WTC11 (cell line): ENCODE measurements around the gene KLHDC4. TPM values are rescaled to one million over a fixed set of nuclear protein-coding genes. Genes with fewer than 3 reads are reported as not detected.

Source experiments
- ATAC-seq: fragments of 200-7000 bp; cut with Tn5 transposase; 2 replicates; pipeline ENCODE4 v1.10.0; 2021; ENCODE audit warnings: mild to moderate bottlenecking, moderate library complexity
- CTCF ChIA-PET: fragments of 300-600 bp; sonication (Branson Sonifier 250); formaldehyde crosslinking; loops from one replicate; lab custom pipeline; 2021; ENCODE audit warnings: antibody characterized with exemption; lab: Charles Lee
- POLR2A ChIA-PET: fragments of 350-600 bp; sonication (Branson Sonifier 250); formaldehyde crosslinking; loops from one replicate; lab custom pipeline; 2021; ENCODE audit warnings: antibody characterized with exemption; lab: Charles Lee
- DNase-seq: peaks from one replicate; pipeline ENCODE4 v3.0.0; 2021; ENCODE audit warnings: low spot score
- H3K27ac Mint-ChIP-seq: 2 replicates; pipeline ENCODE4 v1.8.0; 2021; ENCODE audit warnings: mixed read lengths
- H3K27me3 Mint-ChIP-seq: 2 replicates; pipeline ENCODE4 v1.8.0; 2021; ENCODE audit warnings: low read depth, mild to moderate bottlenecking, moderate library complexity, mixed read lengths
- H3K36me3 Mint-ChIP-seq: 2 replicates; pipeline ENCODE4 v1.8.0; 2021; ENCODE audit warnings: mixed read lengths
- H3K4me1 Mint-ChIP-seq: 2 replicates; pipeline ENCODE4 v1.8.0; 2022; ENCODE audit warnings: mixed read lengths
- H3K4me3 Mint-ChIP-seq: 2 replicates; pipeline ENCODE4 v1.8.0; 2021; ENCODE audit warnings: mild to moderate bottlenecking, moderate library complexity, mixed read lengths
- H3K9me3 Mint-ChIP-seq: 2 replicates; pipeline ENCODE4 v1.8.0; 2021; ENCODE audit warnings: mixed read lengths
- CBFB ChIP-seq: sonication (generic); formaldehyde crosslinking; IDR thresholded peaks from 2 replicates; pipeline ENCODE4 v1.8.1; 2022; ENCODE audit warnings: mild to moderate bottlenecking, low read depth, missing genetic modification reagents
- CREM ChIP-seq: sonication (generic); formaldehyde crosslinking; IDR thresholded peaks from 2 replicates; pipeline ENCODE4 v1.8.1; 2022; ENCODE audit warnings: mild to moderate bottlenecking, missing genetic modification reagents, moderate library complexity
- FOXJ3 ChIP-seq: sonication (generic); formaldehyde crosslinking; IDR thresholded peaks from 2 replicates; pipeline ENCODE4 v1.9.0; 2021; ENCODE audit warnings: missing genetic modification reagents, mild to moderate bottlenecking, borderline replicate concordance
- FOXK1 ChIP-seq: sonication (generic); formaldehyde crosslinking; IDR thresholded peaks from 2 replicates; pipeline ENCODE4 v1.8.0; 2022; ENCODE audit warnings: mild to moderate bottlenecking, moderate library complexity, missing genetic modification reagents
- GRHL2 ChIP-seq: fragments of 250-450 bp; sonication (Bioruptor Pico); IDR thresholded peaks from 2 replicates; pipeline ENCODE4 v1.8.0; 2022; ENCODE audit warnings: mild to moderate bottlenecking, moderate library complexity; ENCODE audit not compliant: insufficient replicate concordance, severe bottlenecking
- HMGA2 ChIP-seq: fragments of 250-450 bp; sonication (Bioruptor Pico); IDR thresholded peaks from 2 replicates; pipeline ENCODE4 v1.4.0; 2021; ENCODE audit warnings: mild to moderate bottlenecking, moderate library complexity
- NFE2L1 ChIP-seq: sonication (generic); formaldehyde crosslinking; IDR thresholded peaks from 2 replicates; pipeline ENCODE4 v1.8.1; 2023; ENCODE audit warnings: missing genetic modification reagents
- SMAD3 ChIP-seq: sonication (generic); formaldehyde crosslinking; IDR thresholded peaks from 2 replicates; pipeline ENCODE4 v1.8.0; 2022; ENCODE audit warnings: missing genetic modification reagents, mild to moderate bottlenecking, borderline replicate concordance
- TCF7 ChIP-seq: sonication (generic); formaldehyde crosslinking; IDR thresholded peaks from 2 replicates; pipeline ENCODE4 v1.8.0; 2022; ENCODE audit warnings: mild to moderate bottlenecking, low read depth, missing genetic modification reagents, moderate library complexity
- ZNF232 ChIP-seq: sonication (generic); formaldehyde crosslinking; IDR thresholded peaks from 2 replicates; pipeline ENCODE4 v1.8.0; 2022; ENCODE audit warnings: mild to moderate bottlenecking, missing genetic modification reagents
- ZNF263 ChIP-seq: sonication (generic); formaldehyde crosslinking; IDR thresholded peaks from 2 replicates; pipeline ENCODE4 v1.8.1; 2022; ENCODE audit warnings: low read depth, mild to moderate bottlenecking, moderate library complexity, missing genetic modification reagents
- ZNF423 ChIP-seq: fragments of 250-450 bp; sonication (Bioruptor Pico); IDR thresholded peaks from 2 replicates; pipeline ENCODE4 v2.1.2; 2022; ENCODE audit warnings: mild to moderate bottlenecking, moderate library complexity
- total RNA-seq: library from RNA; stranded (reverse); gene quantifications from 3 replicates; pipeline ENCODE4 v1.2.3, GENCODE V29; 2021
- TF ChIP-seq, protein P1 (sequence below): fragments of 250-450 bp; sonication (Bioruptor Pico); IDR thresholded peaks from 2 replicates; pipeline ENCODE4 v1.9.0; 2021; ENCODE audit warnings: mild to moderate bottlenecking
- TF ChIP-seq, protein P2 (sequence below): sonication (generic); formaldehyde crosslinking; IDR thresholded peaks from 2 replicates; pipeline ENCODE4 v1.8.0; 2022; ENCODE audit warnings: mild to moderate bottlenecking, missing genetic modification reagents
- TF ChIP-seq, protein P3 (sequence below): fragments of 250-450 bp; sonication (Bioruptor Pico); IDR thresholded peaks from 2 replicates; pipeline ENCODE4 v2.1.2; 2022; ENCODE audit warnings: mild to moderate bottlenecking, moderate library complexity
- TF ChIP-seq, protein P4 (sequence below): sonication (generic); formaldehyde crosslinking; conservative IDR thresholded peaks from 2 replicates; pipeline ENCODE4 v1.8.1; 2023; ENCODE audit warnings: mild to moderate bottlenecking, low read depth, missing genetic modification reagents, moderate library complexity
- TF ChIP-seq, protein P5 (sequence below): sonication (generic); formaldehyde crosslinking; IDR thresholded peaks from 2 replicates; pipeline ENCODE4 v1.8.1; 2023; ENCODE audit warnings: mild to moderate bottlenecking, missing genetic modification reagents
- TF ChIP-seq, protein P6 (sequence below): sonication (generic); formaldehyde crosslinking; IDR thresholded peaks from 2 replicates; pipeline ENCODE4 v1.8.1; 2022; ENCODE audit warnings: low read depth, mild to moderate bottlenecking, moderate library complexity, missing genetic modification reagents, borderline replicate concordance
- TF ChIP-seq, protein P7 (sequence below): fragments of 250-450 bp; sonication (Bioruptor Pico); IDR thresholded peaks from 2 replicates; pipeline ENCODE4 v1.8.0; 2021; ENCODE audit warnings: mild to moderate bottlenecking
- TF ChIP-seq, protein P8 (sequence below): sonication (generic); formaldehyde crosslinking; IDR thresholded peaks from 2 replicates; pipeline ENCODE4 v1.8.1; 2023; ENCODE audit warnings: mild to moderate bottlenecking, missing genetic modification reagents, borderline replicate concordance

KLHDC4 gene
- total RNA-seq, 1 experiment from 2014 or later = 63.6 TPM

DNA sequence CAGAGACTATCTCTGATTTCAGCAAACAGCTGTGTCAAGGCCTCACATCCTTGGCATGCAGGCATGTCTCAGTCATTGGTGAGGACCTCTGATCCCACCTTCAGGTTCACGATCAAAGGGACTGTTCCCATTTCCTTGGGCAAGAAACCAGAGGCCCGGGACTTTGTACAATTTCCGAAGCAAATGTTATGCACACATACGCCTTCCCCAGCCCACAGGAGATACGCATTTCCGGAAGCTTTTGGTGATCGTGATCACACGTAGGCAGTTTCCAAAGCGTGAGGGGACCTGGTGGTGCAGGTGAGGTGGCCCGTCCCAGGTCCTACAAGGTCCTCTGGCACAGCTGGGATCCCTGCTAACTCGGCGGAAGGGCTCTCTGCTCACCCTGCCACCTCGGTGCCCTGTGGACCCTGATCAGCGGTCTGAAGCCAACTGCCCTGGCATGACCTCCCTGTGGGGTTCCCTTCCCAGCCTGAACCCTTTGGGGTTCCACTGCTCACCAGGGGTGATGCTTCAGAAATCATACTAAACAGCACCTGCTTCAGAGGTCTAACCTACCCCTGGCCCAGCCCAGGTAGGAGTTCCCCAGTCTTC lies 28.8 kb upstream of the KLHDC4 start:
- H3K4me3 Mint-ChIP-seq = no peak overlapping the region
- ATAC-seq (no peak), DNase-seq (no peak)
- no peaks in the 10 kb centered on the region for H3K36me3 Mint-ChIP-seq
- no peak overlapping the region for H3K27ac Mint-ChIP-seq
- H3K9me3 Mint-ChIP-seq = peaks cover 6% of the 10 kb centered on the region; the same call in 1 of the 2 replicates
- no peak for TF ChIP-seq ZNF232 (CRISPR knock-in tag)
- TF ChIP-seq, protein P1, sequence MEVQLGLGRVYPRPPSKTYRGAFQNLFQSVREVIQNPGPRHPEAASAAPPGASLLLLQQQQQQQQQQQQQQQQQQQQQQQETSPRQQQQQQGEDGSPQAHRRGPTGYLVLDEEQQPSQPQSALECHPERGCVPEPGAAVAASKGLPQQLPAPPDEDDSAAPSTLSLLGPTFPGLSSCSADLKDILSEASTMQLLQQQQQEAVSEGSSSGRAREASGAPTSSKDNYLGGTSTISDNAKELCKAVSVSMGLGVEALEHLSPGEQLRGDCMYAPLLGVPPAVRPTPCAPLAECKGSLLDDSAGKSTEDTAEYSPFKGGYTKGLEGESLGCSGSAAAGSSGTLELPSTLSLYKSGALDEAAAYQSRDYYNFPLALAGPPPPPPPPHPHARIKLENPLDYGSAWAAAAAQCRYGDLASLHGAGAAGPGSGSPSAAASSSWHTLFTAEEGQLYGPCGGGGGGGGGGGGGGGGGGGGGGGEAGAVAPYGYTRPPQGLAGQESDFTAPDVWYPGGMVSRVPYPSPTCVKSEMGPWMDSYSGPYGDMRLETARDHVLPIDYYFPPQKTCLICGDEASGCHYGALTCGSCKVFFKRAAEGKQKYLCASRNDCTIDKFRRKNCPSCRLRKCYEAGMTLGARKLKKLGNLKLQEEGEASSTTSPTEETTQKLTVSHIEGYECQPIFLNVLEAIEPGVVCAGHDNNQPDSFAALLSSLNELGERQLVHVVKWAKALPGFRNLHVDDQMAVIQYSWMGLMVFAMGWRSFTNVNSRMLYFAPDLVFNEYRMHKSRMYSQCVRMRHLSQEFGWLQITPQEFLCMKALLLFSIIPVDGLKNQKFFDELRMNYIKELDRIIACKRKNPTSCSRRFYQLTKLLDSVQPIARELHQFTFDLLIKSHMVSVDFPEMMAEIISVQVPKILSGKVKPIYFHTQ = no peak
- TF ChIP-seq ZNF423 (CRISPR knock-in tag) = no peak
- TF ChIP-seq, protein P2, sequence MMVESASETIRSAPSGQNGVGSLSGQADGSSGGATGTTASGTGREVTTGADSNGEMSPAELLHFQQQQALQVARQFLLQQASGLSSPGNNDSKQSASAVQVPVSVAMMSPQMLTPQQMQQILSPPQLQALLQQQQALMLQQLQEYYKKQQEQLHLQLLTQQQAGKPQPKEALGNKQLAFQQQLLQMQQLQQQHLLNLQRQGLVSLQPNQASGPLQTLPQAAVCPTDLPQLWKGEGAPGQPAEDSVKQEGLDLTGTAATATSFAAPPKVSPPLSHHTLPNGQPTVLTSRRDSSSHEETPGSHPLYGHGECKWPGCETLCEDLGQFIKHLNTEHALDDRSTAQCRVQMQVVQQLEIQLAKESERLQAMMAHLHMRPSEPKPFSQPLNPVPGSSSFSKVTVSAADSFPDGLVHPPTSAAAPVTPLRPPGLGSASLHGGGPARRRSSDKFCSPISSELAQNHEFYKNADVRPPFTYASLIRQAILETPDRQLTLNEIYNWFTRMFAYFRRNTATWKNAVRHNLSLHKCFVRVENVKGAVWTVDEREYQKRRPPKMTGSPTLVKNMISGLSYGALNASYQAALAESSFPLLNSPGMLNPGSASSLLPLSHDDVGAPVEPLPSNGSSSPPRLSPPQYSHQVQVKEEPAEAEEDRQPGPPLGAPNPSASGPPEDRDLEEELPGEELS (CRISPR knock-in tag) = no peak
- TF ChIP-seq HMGA2 (CRISPR knock-in tag) = no peak
- TF ChIP-seq, protein P3, sequence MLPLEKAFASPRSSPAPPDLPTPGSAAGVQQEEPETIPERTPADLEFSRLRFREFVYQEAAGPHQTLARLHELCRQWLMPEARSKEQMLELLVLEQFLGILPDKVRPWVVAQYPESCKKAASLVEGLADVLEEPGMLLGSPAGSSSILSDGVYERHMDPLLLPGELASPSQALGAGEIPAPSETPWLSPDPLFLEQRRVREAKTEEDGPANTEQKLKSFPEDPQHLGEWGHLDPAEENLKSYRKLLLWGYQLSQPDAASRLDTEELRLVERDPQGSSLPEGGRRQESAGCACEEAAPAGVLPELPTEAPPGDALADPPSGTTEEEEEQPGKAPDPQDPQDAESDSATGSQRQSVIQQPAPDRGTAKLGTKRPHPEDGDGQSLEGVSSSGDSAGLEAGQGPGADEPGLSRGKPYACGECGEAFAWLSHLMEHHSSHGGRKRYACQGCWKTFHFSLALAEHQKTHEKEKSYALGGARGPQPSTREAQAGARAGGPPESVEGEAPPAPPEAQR (CRISPR knock-in tag) = no peak
- no peak for TF ChIP-seq NFE2L1 (CRISPR knock-in tag)
- TF ChIP-seq ZNF263 = no peak
- no peak for TF ChIP-seq SMAD3 (CRISPR knock-in tag)
- TF ChIP-seq CBFB (CRISPR knock-in tag) = no peak
- TF ChIP-seq FOXJ3 = no peak
- TF ChIP-seq, protein P4, sequence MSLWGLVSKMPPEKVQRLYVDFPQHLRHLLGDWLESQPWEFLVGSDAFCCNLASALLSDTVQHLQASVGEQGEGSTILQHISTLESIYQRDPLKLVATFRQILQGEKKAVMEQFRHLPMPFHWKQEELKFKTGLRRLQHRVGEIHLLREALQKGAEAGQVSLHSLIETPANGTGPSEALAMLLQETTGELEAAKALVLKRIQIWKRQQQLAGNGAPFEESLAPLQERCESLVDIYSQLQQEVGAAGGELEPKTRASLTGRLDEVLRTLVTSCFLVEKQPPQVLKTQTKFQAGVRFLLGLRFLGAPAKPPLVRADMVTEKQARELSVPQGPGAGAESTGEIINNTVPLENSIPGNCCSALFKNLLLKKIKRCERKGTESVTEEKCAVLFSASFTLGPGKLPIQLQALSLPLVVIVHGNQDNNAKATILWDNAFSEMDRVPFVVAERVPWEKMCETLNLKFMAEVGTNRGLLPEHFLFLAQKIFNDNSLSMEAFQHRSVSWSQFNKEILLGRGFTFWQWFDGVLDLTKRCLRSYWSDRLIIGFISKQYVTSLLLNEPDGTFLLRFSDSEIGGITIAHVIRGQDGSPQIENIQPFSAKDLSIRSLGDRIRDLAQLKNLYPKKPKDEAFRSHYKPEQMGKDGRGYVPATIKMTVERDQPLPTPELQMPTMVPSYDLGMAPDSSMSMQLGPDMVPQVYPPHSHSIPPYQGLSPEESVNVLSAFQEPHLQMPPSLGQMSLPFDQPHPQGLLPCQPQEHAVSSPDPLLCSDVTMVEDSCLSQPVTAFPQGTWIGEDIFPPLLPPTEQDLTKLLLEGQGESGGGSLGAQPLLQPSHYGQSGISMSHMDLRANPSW (CRISPR knock-in tag) = no peak
- TF ChIP-seq GRHL2 = no peak
- TF ChIP-seq TCF7 (CRISPR knock-in tag) = no peak
- TF ChIP-seq, protein P5, sequence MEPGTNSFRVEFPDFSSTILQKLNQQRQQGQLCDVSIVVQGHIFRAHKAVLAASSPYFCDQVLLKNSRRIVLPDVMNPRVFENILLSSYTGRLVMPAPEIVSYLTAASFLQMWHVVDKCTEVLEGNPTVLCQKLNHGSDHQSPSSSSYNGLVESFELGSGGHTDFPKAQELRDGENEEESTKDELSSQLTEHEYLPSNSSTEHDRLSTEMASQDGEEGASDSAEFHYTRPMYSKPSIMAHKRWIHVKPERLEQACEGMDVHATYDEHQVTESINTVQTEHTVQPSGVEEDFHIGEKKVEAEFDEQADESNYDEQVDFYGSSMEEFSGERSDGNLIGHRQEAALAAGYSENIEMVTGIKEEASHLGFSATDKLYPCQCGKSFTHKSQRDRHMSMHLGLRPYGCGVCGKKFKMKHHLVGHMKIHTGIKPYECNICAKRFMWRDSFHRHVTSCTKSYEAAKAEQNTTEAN (CRISPR knock-in tag) = no peak
- TF ChIP-seq, protein P6, sequence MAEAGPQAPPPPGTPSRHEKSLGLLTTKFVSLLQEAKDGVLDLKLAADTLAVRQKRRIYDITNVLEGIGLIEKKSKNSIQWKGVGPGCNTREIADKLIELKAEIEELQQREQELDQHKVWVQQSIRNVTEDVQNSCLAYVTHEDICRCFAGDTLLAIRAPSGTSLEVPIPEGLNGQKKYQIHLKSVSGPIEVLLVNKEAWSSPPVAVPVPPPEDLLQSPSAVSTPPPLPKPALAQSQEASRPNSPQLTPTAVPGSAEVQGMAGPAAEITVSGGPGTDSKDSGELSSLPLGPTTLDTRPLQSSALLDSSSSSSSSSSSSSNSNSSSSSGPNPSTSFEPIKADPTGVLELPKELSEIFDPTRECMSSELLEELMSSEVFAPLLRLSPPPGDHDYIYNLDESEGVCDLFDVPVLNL (CRISPR knock-in tag) = no peak
- TF ChIP-seq, protein P7, sequence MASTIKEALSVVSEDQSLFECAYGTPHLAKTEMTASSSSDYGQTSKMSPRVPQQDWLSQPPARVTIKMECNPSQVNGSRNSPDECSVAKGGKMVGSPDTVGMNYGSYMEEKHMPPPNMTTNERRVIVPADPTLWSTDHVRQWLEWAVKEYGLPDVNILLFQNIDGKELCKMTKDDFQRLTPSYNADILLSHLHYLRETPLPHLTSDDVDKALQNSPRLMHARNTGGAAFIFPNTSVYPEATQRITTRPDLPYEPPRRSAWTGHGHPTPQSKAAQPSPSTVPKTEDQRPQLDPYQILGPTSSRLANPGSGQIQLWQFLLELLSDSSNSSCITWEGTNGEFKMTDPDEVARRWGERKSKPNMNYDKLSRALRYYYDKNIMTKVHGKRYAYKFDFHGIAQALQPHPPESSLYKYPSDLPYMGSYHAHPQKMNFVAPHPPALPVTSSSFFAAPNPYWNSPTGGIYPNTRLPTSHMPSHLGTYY = no peak
- TF ChIP-seq FOXK1 = no peak
- no peak for TF ChIP-seq CREM (CRISPR knock-in tag)
- TF ChIP-seq, protein P8, sequence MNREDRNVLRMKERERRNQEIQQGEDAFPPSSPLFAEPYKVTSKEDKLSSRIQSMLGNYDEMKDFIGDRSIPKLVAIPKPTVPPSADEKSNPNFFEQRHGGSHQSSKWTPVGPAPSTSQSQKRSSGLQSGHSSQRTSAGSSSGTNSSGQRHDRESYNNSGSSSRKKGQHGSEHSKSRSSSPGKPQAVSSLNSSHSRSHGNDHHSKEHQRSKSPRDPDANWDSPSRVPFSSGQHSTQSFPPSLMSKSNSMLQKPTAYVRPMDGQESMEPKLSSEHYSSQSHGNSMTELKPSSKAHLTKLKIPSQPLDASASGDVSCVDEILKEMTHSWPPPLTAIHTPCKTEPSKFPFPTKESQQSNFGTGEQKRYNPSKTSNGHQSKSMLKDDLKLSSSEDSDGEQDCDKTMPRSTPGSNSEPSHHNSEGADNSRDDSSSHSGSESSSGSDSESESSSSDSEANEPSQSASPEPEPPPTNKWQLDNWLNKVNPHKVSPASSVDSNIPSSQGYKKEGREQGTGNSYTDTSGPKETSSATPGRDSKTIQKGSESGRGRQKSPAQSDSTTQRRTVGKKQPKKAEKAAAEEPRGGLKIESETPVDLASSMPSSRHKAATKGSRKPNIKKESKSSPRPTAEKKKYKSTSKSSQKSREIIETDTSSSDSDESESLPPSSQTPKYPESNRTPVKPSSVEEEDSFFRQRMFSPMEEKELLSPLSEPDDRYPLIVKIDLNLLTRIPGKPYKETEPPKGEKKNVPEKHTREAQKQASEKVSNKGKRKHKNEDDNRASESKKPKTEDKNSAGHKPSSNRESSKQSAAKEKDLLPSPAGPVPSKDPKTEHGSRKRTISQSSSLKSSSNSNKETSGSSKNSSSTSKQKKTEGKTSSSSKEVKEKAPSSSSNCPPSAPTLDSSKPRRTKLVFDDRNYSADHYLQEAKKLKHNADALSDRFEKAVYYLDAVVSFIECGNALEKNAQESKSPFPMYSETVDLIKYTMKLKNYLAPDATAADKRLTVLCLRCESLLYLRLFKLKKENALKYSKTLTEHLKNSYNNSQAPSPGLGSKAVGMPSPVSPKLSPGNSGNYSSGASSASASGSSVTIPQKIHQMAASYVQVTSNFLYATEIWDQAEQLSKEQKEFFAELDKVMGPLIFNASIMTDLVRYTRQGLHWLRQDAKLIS (CRISPR knock-in tag) = no peak
- ChIA-PET POLR2A (no interaction called here), CTCF (interaction anchor here (0.6 to 1.2 kb wide), 2 partner anchors 55 to 111 kb away, joined by 3 read pairs; no protein-coding TSS in a partner anchor)
- H3K27me3 Mint-ChIP-seq = no peaks in the 10 kb centered on the region
- H3K4me1 Mint-ChIP-seq = no peaks in the 10 kb centered on the region
